Immature natural killer cell (primary cell): ENCODE data around the gene POU3F1. TPM values are rescaled to one million over a fixed set of nuclear protein-coding genes. Genes with fewer than 3 reads are reported as not detected.

Experiments used
- DNase-seq, 3 donors: peaks; one replicate each; pipeline ENCODE4 v3.0.0; 2022; ENCODE audit warnings: mixed read lengths in 1 of 3
- H3K27ac Mint-ChIP-seq, 6 donors: one replicate each; pipeline ENCODE4 v1.8.0; 2020; ENCODE audit warnings: mixed read lengths in 6 of 6, mild to moderate bottlenecking in 5 of 6, inconsistent platforms in 4 of 6, moderate library complexity in 3 of 6
- H3K27me3 Mint-ChIP-seq, 3 donors: one replicate each; pipeline ENCODE4 v1.8.0; 2020 to 2021; ENCODE audit warnings: low read depth in 3 of 3, mild to moderate bottlenecking in 3 of 3, mixed read lengths in 3 of 3, moderate library complexity in 3 of 3, inconsistent platforms in 1 of 3
- H3K36me3 Mint-ChIP-seq, 3 donors: one replicate each; pipeline ENCODE4 v1.8.0; 2020; ENCODE audit warnings: mixed read lengths in 3 of 3, inconsistent platforms in 2 of 3, mild to moderate bottlenecking in 2 of 3
- H3K4me1 Mint-ChIP-seq, 2 donors: one replicate each; pipeline ENCODE4 v1.8.0; 2020; ENCODE audit warnings: inconsistent platforms in 2 of 2, mild to moderate bottlenecking in 2 of 2, mixed read lengths in 2 of 2, moderate library complexity in 1 of 2
- H3K4me3 Mint-ChIP-seq, 5 donors: one replicate each; pipeline ENCODE4 v1.8.0; 2020; ENCODE audit warnings: mild to moderate bottlenecking in 5 of 5, mixed read lengths in 5 of 5, inconsistent platforms in 3 of 5, moderate library complexity in 3 of 5
- H3K9me3 Mint-ChIP-seq, 6 donors: one replicate each; pipeline ENCODE4 v1.8.0; 2020; ENCODE audit warnings: mild to moderate bottlenecking in 6 of 6, mixed read lengths in 6 of 6, inconsistent platforms in 4 of 6, moderate library complexity in 3 of 6
- polyA plus RNA-seq, 3 donors: library from polyadenylated mRNA; unstranded; fragments of 300-500 nt; fragmentation: Illumina TruSeq; gene quantifications; one replicate each; pipeline ENCODE4 v1.2.3, GENCODE V29; 2021

Gene POU3F1
- polyA plus RNA-seq, 3 donors from 2014 or later, result 0.14 to 0.43 TPM; not detected in 1

DNA sequence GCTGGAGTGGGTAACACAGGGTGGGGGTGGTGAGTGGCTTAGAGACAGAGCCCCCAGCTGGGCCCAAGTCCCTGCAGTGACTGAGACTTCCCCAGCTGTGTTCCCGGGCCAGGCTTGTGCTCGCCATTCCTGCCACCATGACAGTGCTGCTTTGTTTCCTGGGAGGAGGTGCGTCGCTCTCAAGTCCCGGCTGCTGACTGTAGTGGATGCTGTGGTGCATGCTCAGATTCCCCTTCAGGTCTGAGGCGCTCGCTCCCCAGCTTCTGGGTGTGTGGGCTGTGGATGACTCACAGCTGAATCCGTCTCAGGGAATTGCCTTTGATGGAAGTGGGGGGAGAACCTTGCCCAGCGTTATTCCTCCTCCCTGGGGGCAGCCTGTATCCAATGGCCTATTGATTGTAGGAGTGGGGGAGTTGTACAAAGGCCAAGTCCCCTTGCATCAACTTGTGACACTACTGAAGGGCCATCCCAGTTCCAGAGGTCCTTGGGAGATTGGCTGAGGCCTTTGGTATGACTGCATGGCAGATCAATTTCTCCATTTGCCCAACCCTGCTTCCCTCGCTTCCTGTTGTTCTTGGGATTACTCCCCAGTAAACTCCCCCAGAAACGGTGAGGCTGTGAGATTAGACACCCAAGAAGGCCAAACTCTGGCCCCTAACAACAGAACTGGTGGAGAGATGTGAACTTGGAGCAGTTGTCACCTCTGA, 17.8 kb upstream of the POU3F1 start:
- peak overlapping the region in 1 of 6 donors; percentile 61 for H3K27ac Mint-ChIP-seq
- H3K4me3 Mint-ChIP-seq, result no peak overlapping the region
- DNase-seq, result no peak
- H3K9me3 Mint-ChIP-seq, result peaks cover 0 to 1% (median 0%) of the 10 kb centered on the region in 6 donors
- H3K4me1 Mint-ChIP-seq, result no peaks in the 10 kb centered on the region
- no peaks in the 10 kb centered on the region for H3K36me3 Mint-ChIP-seq
- peaks cover 3 to 7% (median 3%) of the 10 kb centered on the region in 3 donors for H3K27me3 Mint-ChIP-seq

DNA sequence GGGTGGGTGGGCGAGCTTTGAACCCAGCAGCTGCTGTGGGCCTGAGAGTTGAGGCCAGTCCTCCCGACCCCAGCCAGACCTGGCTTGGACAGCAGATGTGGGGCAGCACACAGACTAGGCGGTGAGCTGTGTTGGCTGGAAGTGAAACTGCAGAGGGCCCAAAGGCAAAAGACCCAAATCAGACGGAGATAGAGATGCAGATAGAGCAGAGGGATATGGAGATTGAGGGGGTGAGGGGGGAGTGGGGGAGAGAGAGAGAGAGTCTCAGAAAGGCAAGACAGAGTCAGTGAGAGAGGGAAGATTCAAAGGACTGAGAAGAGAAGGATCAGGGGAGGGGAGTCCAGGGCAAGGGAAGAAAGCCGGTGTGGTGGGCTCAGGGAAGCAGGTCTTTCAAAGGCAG, 17.0 kb upstream of the POU3F1 start:
- Mint-ChIP-seq H3K36me3 (no peaks in the 10 kb centered on the region), H3K27ac (no peak overlapping the region), H3K9me3 (peaks cover 0 to 1% (median 0%) of the 10 kb centered on the region in 6 donors), H3K27me3 (peaks cover 2 to 7% (median 3%) of the 10 kb centered on the region in 3 donors), H3K4me1 (no peaks in the 10 kb centered on the region), H3K4me3 (no peak overlapping the region)
- DNase-seq, result no peak

DNA sequence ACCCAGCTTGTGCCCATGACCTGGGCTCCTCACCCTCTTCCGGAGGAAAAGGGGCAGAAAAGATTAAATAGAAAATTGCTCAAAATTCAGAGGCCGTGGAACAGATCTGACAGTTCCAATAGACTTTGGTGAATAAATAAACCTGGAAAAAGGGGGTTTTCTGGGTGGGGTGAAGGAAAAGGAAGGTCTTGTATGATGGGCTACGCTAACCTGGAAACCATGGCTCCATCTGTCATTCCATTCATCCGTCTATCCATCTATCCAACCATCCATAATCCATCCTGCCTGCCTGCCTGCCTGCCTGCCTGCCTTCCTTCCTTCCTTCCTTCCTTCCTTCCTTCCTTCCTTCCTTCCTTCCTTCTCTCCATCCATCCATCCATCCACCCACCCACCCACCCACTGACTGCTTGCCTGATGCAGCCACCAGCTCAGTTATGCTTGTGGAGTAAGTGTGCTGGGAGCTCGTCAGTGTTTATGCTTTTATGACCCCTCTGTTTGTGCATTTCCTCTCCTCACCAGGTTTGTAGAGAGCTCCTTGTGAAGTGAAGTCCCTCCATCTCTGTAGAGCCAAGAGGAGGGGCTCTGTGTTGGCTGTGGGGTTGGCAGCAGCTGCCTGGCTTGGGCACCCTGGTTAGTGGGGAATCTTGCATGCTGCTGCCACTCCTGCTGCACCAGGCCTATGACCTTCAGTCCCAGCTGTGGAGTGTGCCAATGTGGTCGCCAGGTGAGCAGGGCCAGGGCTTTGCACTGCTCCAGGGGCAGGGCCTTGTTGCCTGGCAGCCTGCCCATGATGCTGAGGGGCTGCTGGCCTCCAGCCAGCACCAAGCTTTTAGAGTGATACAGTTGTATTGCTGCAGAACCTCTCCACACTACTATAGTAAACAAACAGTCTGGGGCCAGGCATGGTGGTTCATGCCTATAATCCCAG, 16.0 kb upstream of the POU3F1 start:
- Mint-ChIP-seq H3K36me3 (no peaks in the 10 kb centered on the region), H3K4me3 (no peak overlapping the region), H3K27ac (no peak overlapping the region), H3K4me1 (no peaks in the 10 kb centered on the region), H3K27me3 (peaks cover 0 to 6% (median 3%) of the 10 kb centered on the region in 3 donors), H3K9me3 (no peaks in the 10 kb centered on the region)
- no peak for DNase-seq

DNA sequence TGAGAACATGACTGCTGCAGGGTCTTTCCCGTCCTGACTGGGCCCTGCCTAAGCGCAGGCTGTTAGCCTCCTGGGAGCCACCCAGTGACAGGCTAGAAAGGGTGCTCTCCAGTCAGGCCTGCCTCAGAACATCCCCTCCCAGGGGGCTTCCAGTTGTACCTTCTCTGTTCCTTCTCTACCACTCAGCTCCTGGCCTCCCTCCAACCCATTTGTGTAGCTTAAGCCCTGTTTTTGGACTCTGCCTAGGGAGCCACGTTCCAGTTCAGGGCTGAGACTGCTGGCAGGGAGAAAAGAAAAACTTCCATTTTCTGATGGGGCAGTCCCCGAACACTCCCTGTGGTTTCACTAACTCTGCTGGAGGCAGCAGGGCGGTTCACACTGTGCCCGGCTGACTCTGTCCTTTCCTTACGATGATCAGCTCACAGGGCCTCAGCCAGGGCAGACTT, 15.3 kb upstream of the POU3F1 start:
- H3K9me3 Mint-ChIP-seq, result no peaks in the 10 kb centered on the region
- peaks cover 0 to 5% (median 3%) of the 10 kb centered on the region in 3 donors for H3K27me3 Mint-ChIP-seq
- no peaks in the 10 kb centered on the region for H3K4me1 Mint-ChIP-seq
- no peak overlapping the region for H3K27ac Mint-ChIP-seq
- H3K36me3 Mint-ChIP-seq, result no peaks in the 10 kb centered on the region
- H3K4me3 Mint-ChIP-seq, result no peak overlapping the region
- no peak for DNase-seq

DNA sequence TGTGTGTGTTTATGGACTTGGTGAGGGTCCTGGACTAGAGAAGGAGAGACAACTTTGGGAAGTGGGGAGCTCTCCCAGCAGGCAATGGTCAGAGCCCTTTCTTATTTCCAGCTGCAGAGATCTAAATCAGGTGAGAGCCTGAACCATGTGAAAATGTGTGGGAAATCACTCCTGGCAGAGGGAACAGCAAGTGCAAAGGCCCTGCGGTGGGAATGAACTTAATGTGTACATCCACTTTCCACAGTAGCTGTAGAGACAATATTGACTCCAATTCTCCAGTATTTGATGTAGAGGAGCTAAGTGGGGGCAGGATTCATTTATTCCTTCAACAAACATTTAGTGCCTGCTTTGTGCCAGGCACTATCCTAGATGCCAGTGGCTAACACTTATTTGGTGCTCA, 14.7 kb upstream of the POU3F1 start:
- Mint-ChIP-seq H3K27me3 (peaks cover 0 to 4% (median 3%) of the 10 kb centered on the region in 3 donors), H3K4me1 (no peaks in the 10 kb centered on the region), H3K4me3 (no peak overlapping the region), H3K36me3 (no peaks in the 10 kb centered on the region), H3K27ac (no peak overlapping the region), H3K9me3 (no peaks in the 10 kb centered on the region)
- no peak for DNase-seq

DNA sequence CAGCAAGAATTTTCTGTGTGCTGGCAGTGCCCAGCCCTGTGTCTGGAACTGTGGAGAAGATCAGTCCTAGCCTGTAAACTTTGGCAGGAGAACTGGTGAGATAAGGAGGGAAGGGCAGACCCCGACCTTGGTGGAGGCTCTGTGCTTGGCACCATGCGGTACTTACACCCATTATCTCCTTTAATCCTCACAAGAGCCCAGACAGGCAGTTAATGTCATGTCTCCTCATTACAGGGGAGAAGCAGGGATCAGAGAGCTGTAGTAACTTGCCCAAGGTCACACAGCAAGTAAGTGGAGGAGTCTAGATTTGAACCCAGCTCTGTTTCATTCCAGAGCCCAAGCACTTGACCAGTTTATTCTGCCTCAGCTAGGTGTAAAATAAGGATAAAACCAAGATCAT, 13.9 kb upstream of the POU3F1 start:
- Mint-ChIP-seq H3K9me3 (no peaks in the 10 kb centered on the region), H3K36me3 (no peaks in the 10 kb centered on the region), H3K27me3 (peaks cover 3 to 6% (median 4%) of the 10 kb centered on the region in 3 donors), H3K27ac (no peak overlapping the region), H3K4me3 (no peak overlapping the region), H3K4me1 (no peaks in the 10 kb centered on the region)
- no peak for DNase-seq

DNA sequence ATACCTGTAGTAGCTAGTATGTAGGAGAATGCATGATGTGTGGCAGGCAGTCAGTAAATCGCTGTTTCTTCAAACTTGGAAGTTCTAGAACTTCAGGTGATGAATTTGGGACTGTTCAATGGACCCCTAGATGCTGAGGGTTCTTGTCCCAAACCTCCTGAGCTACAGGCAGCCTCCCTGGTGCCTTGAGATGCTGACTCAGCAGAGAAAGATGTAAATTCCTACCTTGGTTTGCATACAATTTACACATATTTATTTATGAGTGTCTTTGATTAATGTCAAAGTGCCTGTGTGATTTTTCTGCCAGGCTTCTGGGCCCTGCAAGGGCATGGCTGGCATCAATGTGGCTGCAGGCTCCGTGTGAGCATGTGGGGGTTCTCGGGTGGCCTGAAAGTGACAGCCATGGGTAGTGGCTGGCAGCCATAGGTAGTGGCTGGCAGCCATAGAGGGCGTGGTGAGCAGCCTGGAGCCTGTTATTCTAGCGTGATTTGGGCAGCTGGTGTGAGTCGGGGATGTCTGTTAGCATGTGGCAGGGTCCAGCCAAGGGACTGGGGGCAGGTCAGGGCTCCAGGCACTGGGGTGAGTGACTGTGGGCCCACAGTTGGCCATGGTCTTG, 13.2 kb upstream of the POU3F1 start:
- no peak overlapping the region for H3K27ac Mint-ChIP-seq
- H3K9me3 Mint-ChIP-seq, result no peaks in the 10 kb centered on the region
- no peaks in the 10 kb centered on the region for H3K4me1 Mint-ChIP-seq
- DNase-seq, result no peak
- peaks cover 5 to 8% (median 6%) of the 10 kb centered on the region in 3 donors for H3K27me3 Mint-ChIP-seq
- H3K36me3 Mint-ChIP-seq, result no peaks in the 10 kb centered on the region
- no peak overlapping the region for H3K4me3 Mint-ChIP-seq

DNA sequence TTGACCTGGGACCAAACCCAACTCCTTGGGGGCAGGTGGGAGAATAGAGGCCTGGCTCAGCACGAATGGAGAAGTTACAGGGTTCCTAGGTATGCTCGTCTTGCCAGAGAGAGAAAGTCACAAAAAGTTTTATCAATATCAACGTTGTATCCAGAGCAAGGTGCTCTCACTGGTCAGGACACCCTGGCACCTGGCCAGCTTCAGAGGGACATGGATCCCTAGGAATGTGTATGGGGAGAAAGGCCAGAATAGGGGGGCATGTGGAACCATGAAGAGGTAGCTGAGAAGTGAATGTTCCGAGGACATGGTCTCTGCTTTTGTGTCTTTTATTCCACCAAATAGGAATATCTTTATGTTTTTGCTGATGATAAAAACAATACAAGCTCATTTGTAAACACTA, 9.4 kb upstream of the POU3F1 start:
- H3K4me1 Mint-ChIP-seq, result peaks cover 5 to 8% of the 10 kb centered on the region in 2 donors
- no peak overlapping the region for H3K4me3 Mint-ChIP-seq
- no peak overlapping the region for H3K27ac Mint-ChIP-seq
- no peak for DNase-seq
- H3K36me3 Mint-ChIP-seq, result no peaks in the 10 kb centered on the region
- peaks cover 3 to 10% (median 8%) of the 10 kb centered on the region in 3 donors for H3K27me3 Mint-ChIP-seq
- H3K9me3 Mint-ChIP-seq, result peaks cover 0 to 2% (median 0%) of the 10 kb centered on the region in 6 donors

DNA sequence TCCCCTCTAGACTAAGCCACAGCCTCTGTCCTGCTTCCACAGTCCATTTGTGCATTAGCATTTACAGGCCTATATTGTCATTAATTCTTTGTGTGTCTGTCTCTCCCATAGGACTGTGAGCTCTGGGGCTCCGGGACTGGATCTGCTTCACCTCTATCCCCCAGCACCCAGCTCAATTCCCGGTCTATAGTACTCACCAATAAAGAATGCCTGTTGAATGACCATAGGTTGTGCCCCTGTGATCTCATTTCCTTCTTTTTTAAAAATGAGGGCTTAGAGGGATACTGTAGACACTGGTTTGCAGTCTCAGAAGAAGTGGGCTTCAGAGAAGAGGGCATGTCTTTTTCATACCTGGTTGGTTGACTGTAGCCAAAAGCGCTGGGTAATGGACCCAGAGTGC, 8.8 kb upstream of the POU3F1 start:
- Mint-ChIP-seq H3K27me3 (peaks cover 3 to 10% (median 9%) of the 10 kb centered on the region in 3 donors), H3K9me3 (peaks cover 0 to 2% (median 0%) of the 10 kb centered on the region in 6 donors), H3K36me3 (no peaks in the 10 kb centered on the region), H3K27ac (no peak overlapping the region), H3K4me1 (peaks cover 5 to 8% of the 10 kb centered on the region in 2 donors), H3K4me3 (no peak overlapping the region)
- no peak for DNase-seq

DNA sequence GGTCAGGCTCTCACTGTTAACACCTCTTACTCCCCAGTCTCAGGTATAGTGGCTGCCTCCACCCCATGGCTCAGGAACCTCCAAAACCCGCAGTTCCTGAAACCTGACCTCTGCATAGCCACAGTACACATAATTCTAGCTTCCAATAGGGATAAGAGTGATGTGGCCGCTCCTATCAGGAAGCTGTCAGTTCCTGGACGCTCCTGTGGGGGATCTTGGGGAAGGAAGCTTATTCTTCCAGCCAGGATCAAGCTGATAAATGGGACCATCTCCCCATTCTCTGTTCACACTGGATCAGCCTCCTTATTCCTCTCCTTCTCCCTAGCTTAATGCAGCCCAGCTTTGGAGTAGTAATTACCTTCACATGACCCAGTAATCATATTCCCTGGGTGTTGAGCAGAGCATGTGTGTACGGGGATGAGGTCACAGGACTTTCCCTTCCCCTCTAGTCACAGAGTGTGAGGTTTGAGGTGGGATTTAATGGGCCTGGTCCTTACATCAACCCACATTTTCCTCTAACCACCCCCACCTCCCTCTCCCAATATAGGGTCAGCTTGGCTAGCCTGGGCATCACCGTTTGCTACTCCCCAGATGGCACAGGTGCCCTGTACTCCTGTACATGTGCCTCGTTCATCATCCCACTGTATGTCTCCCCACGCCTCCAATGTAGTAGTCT, 7.0 kb upstream of the POU3F1 start:
- H3K27me3 Mint-ChIP-seq, result peaks cover 3 to 14% (median 10%) of the 10 kb centered on the region in 3 donors
- no peak overlapping the region for H3K27ac Mint-ChIP-seq
- no peak overlapping the region for H3K4me3 Mint-ChIP-seq
- peaks cover 5 to 8% of the 10 kb centered on the region in 2 donors for H3K4me1 Mint-ChIP-seq
- H3K36me3 Mint-ChIP-seq, result no peaks in the 10 kb centered on the region
- no peak for DNase-seq
- H3K9me3 Mint-ChIP-seq, result peaks cover 0 to 2% (median 0%) of the 10 kb centered on the region in 6 donors

DNA sequence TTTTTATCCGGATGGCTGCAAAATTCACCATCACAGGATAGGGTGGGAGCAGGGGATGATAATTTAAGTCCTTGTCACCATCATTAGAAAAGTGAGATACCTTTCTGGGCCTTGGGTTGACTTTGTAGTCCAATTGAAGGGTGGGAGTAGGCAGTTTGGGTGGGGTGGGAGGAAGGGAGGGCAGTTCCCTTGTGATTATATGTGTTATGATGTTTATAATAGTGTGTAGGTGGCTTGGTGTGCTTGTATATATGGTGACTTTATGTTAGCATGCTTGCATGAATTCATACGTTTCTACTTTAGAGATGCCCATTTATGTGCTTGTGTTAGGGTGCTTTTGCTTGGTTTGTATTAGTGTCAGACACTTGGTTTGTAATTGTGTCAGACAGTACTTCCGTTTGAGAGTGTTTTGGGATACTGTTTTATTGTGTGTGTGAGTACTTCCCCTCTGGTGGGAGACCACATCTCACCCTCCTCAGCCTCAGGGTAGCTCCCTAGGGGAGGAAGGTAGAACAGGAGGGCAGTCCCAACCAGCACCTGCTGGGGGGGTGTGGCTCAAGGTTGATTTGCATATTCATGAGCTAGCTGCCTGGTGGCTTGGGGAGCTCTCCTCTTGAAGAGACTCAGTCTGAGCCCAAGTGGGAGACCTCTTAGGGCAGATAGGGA, 6.3 kb upstream of the POU3F1 start:
- peaks cover 0 to 2% (median 0%) of the 10 kb centered on the region in 6 donors for H3K9me3 Mint-ChIP-seq
- no peaks in the 10 kb centered on the region for H3K36me3 Mint-ChIP-seq
- H3K4me1 Mint-ChIP-seq, result peaks cover 5 to 8% of the 10 kb centered on the region in 2 donors
- no peak for DNase-seq
- no peak overlapping the region for H3K27ac Mint-ChIP-seq
- no peak overlapping the region for H3K4me3 Mint-ChIP-seq
- H3K27me3 Mint-ChIP-seq, result peaks cover 3 to 17% (median 10%) of the 10 kb centered on the region in 3 donors

DNA sequence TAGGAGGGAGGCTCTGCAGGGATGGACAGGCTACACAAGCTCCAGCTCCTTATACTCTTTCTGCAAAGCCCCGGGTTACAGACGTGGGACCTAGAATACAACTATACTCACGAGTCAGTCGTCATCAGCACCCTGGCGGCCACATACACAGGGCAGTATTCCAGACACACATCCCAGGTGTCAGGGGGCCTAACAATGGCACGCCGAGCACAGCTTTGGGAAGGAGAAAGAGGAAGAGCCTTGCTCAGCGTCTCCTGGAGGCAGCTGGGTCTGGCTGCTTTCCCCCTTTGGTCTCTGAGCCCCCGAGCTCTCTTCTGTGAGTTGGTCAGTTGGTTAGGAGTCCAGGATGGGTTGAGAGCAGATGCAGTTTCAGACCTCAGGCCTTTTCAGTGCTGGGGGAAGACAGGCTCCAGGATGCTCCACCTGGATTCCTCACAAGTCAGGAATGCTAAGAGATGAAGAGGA, 4.5 kb upstream of the POU3F1 start:
- Mint-ChIP-seq H3K36me3 (no peaks in the 10 kb centered on the region), H3K27ac (no peak overlapping the region), H3K27me3 (peaks cover 3 to 17% (median 10%) of the 10 kb centered on the region in 3 donors), H3K4me3 (no peak overlapping the region), H3K9me3 (peaks cover 0 to 2% (median 0%) of the 10 kb centered on the region in 6 donors), H3K4me1 (peaks cover 5 to 8% of the 10 kb centered on the region in 2 donors)
- DNase-seq, result no peak
